Neural cell (in vitro differentiated cells): Measurements from ENCODE around the gene NDUFS2.

Experiments used
- EP300 ChIP-seq: fragments of 450-650 bp; conservative IDR thresholded peaks from 2 replicates; pipeline ENCODE4 v1.6.1; 2014; ENCODE audit warnings: antibody characterized with exemption, mild to moderate bottlenecking, moderate library complexity; ENCODE audit not compliant: poor library complexity, severe bottlenecking
- EZH2 ChIP-seq: fragments of 200-600, 300-800 bp; shearing (Covaris generic), sonication (generic); IDR thresholded peaks from 2 replicates; pipeline ENCODE4 v1.6.1; 2014; ENCODE audit warnings: antibody characterized with exemption, low read length, borderline replicate concordance, mild to moderate bottlenecking; ENCODE audit not compliant: insufficient read depth, poor library complexity, severe bottlenecking
- POLR2AphosphoS5 ChIP-seq: IDR thresholded peaks from 2 replicates; pipeline ENCODE4 v1.6.1; 2012
- TF ChIP-seq, protein P1 (sequence below): fragments of 450-650 bp; IDR thresholded peaks from 2 replicates; pipeline ENCODE4 v1.5.1; 2014; ENCODE audit warnings: antibody characterized with exemption, mild to moderate bottlenecking, moderate library complexity; ENCODE audit not compliant: poor library complexity, severe bottlenecking
- TF ChIP-seq, protein P2 (sequence below): IDR thresholded peaks from 2 replicates; pipeline ENCODE4 v1.6.1; 2012; ENCODE audit warnings: borderline replicate concordance

DNA sequence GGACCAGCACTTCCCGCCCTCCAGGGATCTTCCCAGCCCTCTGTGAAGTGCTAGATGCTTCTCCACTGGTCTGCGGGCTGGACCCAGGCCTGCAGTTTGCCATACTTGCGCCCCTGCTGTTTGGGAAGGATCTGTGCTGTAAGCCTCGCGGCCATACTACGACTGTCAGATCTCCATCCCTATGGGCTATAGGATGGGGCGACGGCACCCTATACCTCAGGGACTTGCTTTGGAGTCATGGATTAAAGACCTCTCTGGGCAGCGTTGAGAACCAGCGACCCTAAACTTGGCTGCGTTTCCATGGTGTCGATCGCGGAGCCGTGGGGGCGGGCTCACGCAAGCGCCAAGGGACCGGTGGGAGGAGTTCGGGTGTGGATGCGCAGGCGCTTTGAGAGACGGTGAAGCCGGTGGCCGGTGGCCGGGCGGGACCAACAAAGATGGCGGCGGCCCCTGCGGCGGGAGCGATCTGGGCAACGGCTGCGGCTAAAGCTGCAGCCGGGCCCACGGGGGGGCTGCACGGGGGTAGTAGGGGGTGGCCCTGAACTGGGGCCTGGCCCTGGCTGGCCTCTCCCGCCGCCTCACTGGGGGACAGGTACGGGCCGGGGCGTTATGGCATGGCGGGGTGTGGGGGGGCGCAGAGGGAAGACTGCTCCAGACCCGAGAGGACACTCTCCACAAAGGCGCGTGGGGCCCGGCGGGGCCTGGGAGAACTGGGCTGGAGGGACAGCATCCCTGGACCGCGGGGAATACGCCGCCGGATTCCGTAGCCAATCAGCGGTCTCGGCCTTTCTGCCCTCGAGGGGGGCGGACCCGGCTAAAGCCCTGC lies 42.9 kb upstream of the NDUFS2 start, which contains the start of gene USP21:
- TF ChIP-seq, protein P1, sequence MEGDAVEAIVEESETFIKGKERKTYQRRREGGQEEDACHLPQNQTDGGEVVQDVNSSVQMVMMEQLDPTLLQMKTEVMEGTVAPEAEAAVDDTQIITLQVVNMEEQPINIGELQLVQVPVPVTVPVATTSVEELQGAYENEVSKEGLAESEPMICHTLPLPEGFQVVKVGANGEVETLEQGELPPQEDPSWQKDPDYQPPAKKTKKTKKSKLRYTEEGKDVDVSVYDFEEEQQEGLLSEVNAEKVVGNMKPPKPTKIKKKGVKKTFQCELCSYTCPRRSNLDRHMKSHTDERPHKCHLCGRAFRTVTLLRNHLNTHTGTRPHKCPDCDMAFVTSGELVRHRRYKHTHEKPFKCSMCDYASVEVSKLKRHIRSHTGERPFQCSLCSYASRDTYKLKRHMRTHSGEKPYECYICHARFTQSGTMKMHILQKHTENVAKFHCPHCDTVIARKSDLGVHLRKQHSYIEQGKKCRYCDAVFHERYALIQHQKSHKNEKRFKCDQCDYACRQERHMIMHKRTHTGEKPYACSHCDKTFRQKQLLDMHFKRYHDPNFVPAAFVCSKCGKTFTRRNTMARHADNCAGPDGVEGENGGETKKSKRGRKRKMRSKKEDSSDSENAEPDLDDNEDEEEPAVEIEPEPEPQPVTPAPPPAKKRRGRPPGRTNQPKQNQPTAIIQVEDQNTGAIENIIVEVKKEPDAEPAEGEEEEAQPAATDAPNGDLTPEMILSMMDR: peak; percentile 55
- TF ChIP-seq EZH2 (no peak), EP300 (peak; percentile 3), POLR2AphosphoS5 (peak; percentile 89)
- TF ChIP-seq, protein P2, sequence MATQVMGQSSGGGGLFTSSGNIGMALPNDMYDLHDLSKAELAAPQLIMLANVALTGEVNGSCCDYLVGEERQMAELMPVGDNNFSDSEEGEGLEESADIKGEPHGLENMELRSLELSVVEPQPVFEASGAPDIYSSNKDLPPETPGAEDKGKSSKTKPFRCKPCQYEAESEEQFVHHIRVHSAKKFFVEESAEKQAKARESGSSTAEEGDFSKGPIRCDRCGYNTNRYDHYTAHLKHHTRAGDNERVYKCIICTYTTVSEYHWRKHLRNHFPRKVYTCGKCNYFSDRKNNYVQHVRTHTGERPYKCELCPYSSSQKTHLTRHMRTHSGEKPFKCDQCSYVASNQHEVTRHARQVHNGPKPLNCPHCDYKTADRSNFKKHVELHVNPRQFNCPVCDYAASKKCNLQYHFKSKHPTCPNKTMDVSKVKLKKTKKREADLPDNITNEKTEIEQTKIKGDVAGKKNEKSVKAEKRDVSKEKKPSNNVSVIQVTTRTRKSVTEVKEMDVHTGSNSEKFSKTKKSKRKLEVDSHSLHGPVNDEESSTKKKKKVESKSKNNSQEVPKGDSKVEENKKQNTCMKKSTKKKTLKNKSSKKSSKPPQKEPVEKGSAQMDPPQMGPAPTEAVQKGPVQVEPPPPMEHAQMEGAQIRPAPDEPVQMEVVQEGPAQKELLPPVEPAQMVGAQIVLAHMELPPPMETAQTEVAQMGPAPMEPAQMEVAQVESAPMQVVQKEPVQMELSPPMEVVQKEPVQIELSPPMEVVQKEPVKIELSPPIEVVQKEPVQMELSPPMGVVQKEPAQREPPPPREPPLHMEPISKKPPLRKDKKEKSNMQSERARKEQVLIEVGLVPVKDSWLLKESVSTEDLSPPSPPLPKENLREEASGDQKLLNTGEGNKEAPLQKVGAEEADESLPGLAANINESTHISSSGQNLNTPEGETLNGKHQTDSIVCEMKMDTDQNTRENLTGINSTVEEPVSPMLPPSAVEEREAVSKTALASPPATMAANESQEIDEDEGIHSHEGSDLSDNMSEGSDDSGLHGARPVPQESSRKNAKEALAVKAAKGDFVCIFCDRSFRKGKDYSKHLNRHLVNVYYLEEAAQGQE: peak; percentile 90
